Measurements from ENCODE around the gene DOK4. TPM values are rescaled to one million over a fixed set of nuclear protein-coding genes. Genes with fewer than 3 reads are reported as not detected.

DOK4 gene
- total and polyA plus RNA-seq, 2 of the 8 experiments (the other 6 are each of a cell fraction or from before 2014, with no cell fraction given): 24.0 to 28.9 TPM

DNA sequence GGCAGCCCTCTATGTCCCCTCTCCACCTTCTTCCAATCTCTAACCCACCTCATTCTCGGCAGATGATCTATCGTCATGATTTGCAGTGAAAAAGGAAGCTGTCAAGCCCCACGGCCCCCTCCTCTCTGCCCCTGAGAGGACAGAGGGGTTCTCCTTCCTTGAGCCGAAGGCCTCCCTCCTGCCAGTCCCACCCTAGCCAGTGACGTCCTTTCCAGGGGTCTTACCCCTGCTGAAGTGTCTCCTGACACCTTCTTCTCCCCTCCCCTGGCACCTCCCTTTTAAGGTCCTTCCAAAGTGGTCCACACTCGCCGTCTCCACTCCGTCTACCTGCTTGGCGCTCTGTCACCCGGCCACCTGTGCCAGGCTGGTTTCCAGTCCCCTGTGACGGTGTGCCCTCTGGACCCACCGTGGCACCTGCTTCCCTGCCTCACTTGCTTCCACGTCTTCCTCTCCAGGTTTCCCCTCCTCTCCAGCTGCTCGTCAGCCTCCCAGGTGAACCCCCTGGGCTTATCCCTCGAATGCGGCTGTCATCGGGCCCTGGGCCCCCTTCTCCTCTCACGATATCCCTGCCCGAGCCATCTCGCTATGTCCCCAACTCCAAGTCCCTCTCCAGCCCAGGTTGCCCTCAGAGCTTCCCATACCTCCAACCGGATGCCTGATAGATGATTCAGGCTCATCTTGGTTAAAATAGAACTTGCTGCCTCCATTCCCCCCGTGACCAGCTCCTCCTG lies 44.4 kb upstream of the DOK4 start:
- ChIA-PET POLR2A (ENCODE audit: partially characterized antibody) (interaction anchor here (1.0 to 9.1 kb wide), 4 partner anchors 12 to 54 kb away, joined by 4 to 67 read pairs (median 5); partner anchors contain the start of genes ADGRG5 and DOK4), CTCF (ENCODE audit: partially characterized antibody) (interaction anchor here (1.1 to 1.2 kb wide), 4 partner anchors 10 to 158 kb away, joined by 3 to 5 read pairs (median 4); partner anchors contain the start of gene CX3CL1)
- no peak overlapping the region for H3K14ac ChIP-seq (ENCODE audit: insufficient read length)
- H3K4ac ChIP-seq (replicated peaks; ENCODE audit: insufficient read length, low read depth, low read length): no peak overlapping the region
- peaks cover 0 to 13% (median 4%) of the 10 kb centered on the region in 4 experiments; a peak in 4 of 7 replicates for H3K27me3 ChIP-seq (replicated peaks in 1 of 4; ENCODE audit: control insufficient read depth in 3 of 4, extremely low read depth in 1 of 4, insufficient read depth in 3 of 4, low read length in 3 of 4)
- H4K91ac ChIP-seq (replicated peaks; ENCODE audit: insufficient read length, low read length): no peak overlapping the region
- H2BK20ac ChIP-seq (ENCODE audit: low read length): no peak overlapping the region
- H3K9ac ChIP-seq (replicated peaks in 1 of 4; ENCODE audit: extremely low read depth in 1 of 4, low read depth in 3 of 4, low read length in 3 of 4): no peak overlapping the region
- H3K27ac ChIP-seq (ENCODE audit: low read depth, low read length): no peak overlapping the region
- no peak overlapping the region for H2BK12ac ChIP-seq (ENCODE audit: low read depth, low read length)
- DNase-seq (ENCODE audit: low read depth in 1 of 2, low spot score in 2 of 2) (no peak), FAIRE-seq (no peak)
- no peak overlapping the region for H2AK5ac ChIP-seq (ENCODE audit: low read depth, low read length)
- H3K18ac ChIP-seq (ENCODE audit: extremely low read depth, low read length): no peak overlapping the region
- no peak overlapping the region for H2AFZ ChIP-seq (ENCODE audit: low read length)
- H4K5ac ChIP-seq (ENCODE audit: insufficient read length, low read depth, low read length): no peak overlapping the region
- no peak overlapping the region for H3K56ac ChIP-seq (replicated peaks; ENCODE audit: insufficient read length, low read depth, low read length)
- H3K4me2 ChIP-seq (ENCODE audit: insufficient read depth in 1 of 2, low read depth in 2 of 2, low read length in 2 of 2): peak overlapping the region in 1 of 2 experiments; percentile 70; a peak in 1 of 4 replicates
- peaks cover 0 to 18% of the 10 kb centered on the region in 2 experiments; a peak in 1 of 4 replicates for H3K79me2 ChIP-seq (ENCODE audit: control insufficient read depth in 1 of 2, insufficient read depth in 2 of 2, low read length in 2 of 2)
- H4K20me1 ChIP-seq (replicated peaks in 1 of 2; ENCODE audit: control insufficient read depth in 1 of 2, insufficient read depth in 2 of 2, low read length in 2 of 2): peaks cover 6 to 25% of the 10 kb centered on the region in 2 experiments
- H3K23me2 ChIP-seq (ENCODE audit: low read depth, low read length): peaks cover 7% of the 10 kb centered on the region; the same call in 1 of the 2 replicates
- H3K4me1 ChIP-seq (replicated peaks in 1 of 4; ENCODE audit: control insufficient read depth in 3 of 4, insufficient read depth in 4 of 4, low read length in 3 of 4): peaks cover 4 to 44% (median 29%) of the 10 kb centered on the region in 4 experiments
- H3K23ac ChIP-seq (ENCODE audit: insufficient read length): no peak overlapping the region
- no peaks in the 10 kb centered on the region for H3K9me3 ChIP-seq (ENCODE audit: insufficient read depth in 2 of 2, low read depth in 1 of 2, low read length in 1 of 2)
- peaks cover 10% of the 10 kb centered on the region for H3K79me1 ChIP-seq (ENCODE audit: low read depth, low read length)
- no peak overlapping the region for H2BK5ac ChIP-seq (ENCODE audit: low read depth, low read length)
- no peaks in the 10 kb centered on the region; a peak in 1 of 8 replicates for H3K36me3 ChIP-seq (ENCODE audit: control insufficient read depth in 2 of 4, insufficient read depth in 4 of 4, low read length in 3 of 4)
- 92% methylated on average over 22 of the region's 22 CpGs; no CpG with 5 or more reads in 1 of the 2 experiments for WGBS, 2 experiments (ENCODE audit: extremely low coverage in 1 of 2, insufficient coverage in 1 of 2, insufficient read length in 1 of 2, insufficient replicate concordance in 2 of 2, low coverage in 1 of 2, low lambda C conversion rate in 2 of 2, missing lambda C conversion rate in 1 of 2)
- peak overlapping the region in 1 of 4 experiments; percentile 73; a peak in 2 of 8 replicates for H3K4me3 ChIP-seq (ENCODE audit: extremely low read depth in 1 of 4, insufficient read depth in 2 of 4, low read depth in 3 of 4, low read length in 4 of 4)
- H2BK15ac ChIP-seq (ENCODE audit: low read length): no peak overlapping the region
- H2BK120ac ChIP-seq (replicated peaks; ENCODE audit: low read depth, low read length): no peak overlapping the region
- no peak overlapping the region for H4K8ac ChIP-seq (ENCODE audit: extremely low read depth, insufficient read depth, low read length)
- no peak for TF ChIP-seq HDAC6 (IDR thresholded peaks at IDR 0.05; ENCODE audit: low read depth, low read length)
- no peak for TF ChIP-seq POLR2AphosphoS5 (IDR thresholded peaks at IDR 0.05; ENCODE audit: low read depth, low read length)
- TF ChIP-seq RFX5 (IDR thresholded peaks at IDR 0.05; ENCODE audit: borderline replicate concordance, low read depth, low read length): no peak
- no peak for TF ChIP-seq SIN3A (conservative IDR thresholded peaks at IDR 0.05 in 1 of 2, IDR thresholded peaks at IDR 0.05 in 1 of 2; ENCODE audit: low read depth in 1 of 2, low read length in 2 of 2)
- TF ChIP-seq PHF8 (conservative IDR thresholded peaks at IDR 0.05; ENCODE audit: low read depth, low read length): no peak
- no peak for TF ChIP-seq EZH2 (IDR thresholded peaks at IDR 0.05; ENCODE audit: low read depth, low read length, severe bottlenecking)
- TF ChIP-seq CBX8 (IDR thresholded peaks at IDR 0.05; ENCODE audit: borderline replicate concordance, low read depth, low read length): no peak
- no peak for TF ChIP-seq CHD2 (IDR thresholded peaks at IDR 0.05; ENCODE audit: low read length)
- TF ChIP-seq EP300 (IDR thresholded peaks at IDR 0.05; ENCODE audit: borderline replicate concordance in 1 of 2, low read depth in 2 of 2, low read length in 2 of 2): no peak
- no peak for TF ChIP-seq RAD21 (IDR thresholded peaks at IDR 0.05 in 1 of 2, conservative IDR thresholded peaks at IDR 0.05 in 1 of 2; ENCODE audit: low read depth in 2 of 2, low read length in 2 of 2)

All from H1 (cell line).